Inferior parietal cortex (tissue), 1 donor: ENCODE results near the gene DCUN1D2.

Source experiments
- DNase-seq: peaks from one replicate; pipeline ENCODE4 v3.0.0-alpha.2; 2016; ENCODE audit errors: extremely low spot score

Gene DCUN1D2

GRCh38 chr13:113423520-113424163, 66.9 kb downstream of the DCUN1D2 start:
- DNase-seq: no peak

GRCh38 chr13:113422807-113423519, 67.5 kb downstream of the DCUN1D2 start:
- no peak for DNase-seq

DNA sequence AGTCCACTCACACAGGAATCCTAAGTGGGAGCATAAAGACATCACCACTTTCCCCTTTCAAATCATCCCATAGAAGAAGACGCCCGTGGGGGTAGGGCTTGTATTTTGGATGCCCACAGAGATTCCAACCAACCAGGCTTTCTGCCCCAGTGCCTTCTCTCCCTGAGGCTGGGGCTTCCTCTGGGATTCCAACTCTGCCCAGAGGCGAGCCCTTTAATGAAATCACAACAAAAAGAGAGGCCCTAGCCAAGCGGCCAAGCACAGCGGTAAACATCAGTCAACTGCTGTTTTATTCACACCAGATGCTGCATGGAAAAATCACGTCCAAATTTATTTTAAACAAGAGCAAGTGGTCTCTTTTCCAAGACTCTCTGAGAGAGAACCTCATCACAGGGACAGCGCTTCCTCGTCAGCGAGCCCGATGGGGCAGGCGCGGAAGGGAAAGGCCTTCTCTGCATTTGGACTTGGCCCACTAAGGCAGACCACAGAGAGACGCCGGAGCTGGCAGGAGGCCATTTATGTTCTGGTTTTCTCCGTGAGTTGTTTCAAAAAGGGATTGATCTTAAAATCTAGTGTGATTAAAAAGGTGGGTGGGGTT, 68.7 kb downstream of the DCUN1D2 start:
- DNase-seq: no peak

- DNase-seq: no peak
Measured at GRCh38 chr13:113420833-113421600, 69.5 kb downstream of the DCUN1D2 start.

DNA sequence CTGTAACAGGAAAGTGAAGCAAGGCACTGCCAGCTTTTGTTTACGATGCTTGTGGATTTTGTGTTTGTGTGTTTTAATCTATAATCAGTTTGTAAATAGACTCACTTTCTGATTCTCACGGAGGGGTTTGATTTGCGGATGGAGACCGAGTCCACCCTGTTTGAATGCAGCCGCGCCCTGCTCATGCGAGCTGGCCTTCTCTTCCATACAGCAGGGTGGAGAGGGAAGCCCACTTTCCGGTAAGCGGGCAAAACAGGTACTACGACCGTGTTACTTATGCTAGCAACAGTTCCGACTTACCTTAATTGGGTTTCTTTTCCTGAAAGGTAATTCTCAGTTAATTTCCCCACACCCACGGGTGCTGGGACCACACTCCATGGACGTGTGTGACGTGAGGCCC, 70.3 kb downstream of the DCUN1D2 start:
- DNase-seq: no peak

GRCh38 chr13:113419531-113420193, 70.8 kb downstream of the DCUN1D2 start:
- no peak for DNase-seq

DNA sequence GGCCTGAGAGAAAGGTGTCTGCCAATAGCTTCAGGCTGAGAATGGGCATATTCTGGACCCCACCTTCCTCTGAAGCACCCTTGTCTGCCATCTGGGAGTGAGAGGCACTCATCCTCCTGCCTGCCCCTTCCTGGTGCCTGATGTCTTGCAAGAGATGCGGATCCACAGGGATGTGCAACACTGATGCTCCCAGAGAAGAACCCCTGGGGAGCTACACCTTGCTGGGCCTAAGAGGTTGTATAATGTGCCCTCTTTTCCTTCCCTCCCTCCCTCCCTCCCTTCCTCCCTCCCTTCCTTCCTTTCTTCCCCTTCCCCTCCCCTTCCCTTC, 71.8 kb downstream of the DCUN1D2 start:
- no peak for DNase-seq

DNA sequence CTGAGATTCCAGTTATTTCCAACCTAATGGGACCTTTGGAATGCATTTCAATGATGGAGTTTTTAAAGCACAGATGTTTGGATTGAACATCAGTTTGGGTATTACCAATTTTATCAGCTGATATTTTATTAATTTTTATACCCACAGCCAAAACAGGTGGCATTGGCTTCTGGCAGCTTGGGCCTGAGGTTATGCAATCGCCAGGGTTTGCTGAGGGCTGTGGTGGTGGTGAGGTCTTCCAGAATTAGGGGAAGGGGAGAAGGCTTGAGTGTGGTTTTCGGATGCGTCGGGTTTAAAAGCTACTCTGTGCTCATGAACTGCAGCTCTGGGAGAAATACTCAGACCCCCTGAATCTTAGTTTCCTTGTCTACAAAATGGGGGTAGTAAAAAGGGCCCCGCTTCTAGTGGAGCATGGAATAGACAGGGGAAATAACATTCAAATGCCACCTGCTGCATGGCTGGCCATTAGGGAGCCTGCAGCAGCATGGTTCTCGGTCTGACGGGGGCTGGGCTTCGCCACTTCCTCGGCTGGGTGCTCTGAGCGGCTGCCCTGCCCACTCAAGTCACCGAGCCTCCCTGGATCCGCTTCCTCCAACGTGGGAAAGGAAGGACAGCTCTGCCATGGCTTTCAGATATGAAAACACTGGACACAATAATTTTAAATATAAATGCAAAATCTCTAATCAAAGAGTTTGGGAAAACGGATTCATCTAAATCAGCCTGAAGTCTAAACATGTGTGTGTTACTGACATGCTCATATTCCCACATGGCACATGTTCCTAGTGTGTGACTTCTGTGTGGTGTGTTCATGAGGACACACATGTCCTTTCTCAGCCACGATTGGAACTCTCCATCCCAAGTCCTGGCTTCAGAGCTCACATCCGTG, 72.4 kb downstream of the DCUN1D2 start:
- no peak for DNase-seq

DNA sequence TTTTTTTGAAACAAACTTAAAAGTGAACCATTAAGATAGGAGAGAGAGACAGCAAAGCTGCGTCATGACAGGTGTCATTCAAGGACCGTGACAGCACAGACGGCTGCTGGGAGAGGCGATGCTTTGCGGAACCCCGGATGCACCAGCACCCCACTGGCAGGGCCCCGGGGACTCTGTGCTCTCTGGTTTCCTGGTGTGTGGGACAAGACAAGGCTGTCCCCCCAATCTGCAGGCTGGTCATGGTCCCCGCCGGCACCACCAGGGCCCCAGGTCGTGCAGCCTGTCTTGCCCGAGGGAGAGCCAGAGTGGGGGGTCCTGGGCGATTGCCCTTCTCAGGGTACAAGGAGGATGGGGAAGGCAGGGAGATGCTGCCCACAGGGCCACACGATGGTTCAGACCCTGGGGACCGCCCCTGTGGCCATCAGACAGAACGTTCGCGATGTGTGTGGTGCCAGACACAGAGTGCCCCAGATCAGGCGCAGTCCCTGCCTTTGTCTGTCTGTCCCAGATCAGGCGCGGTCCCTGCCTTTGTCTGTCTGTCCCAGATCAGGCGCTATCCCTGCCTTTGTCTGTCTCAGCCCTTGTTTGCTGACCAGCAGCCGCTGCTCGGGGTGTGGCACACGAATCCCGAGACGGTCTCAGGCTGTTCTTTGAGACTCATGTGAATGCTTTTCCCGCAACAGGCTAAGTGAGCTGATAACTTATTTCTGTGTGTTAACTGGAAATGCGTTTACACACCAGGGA, 73.3 kb downstream of the DCUN1D2 start:
- no peak for DNase-seq

GRCh38 chr13:113415825-113416224, 74.7 kb downstream of the DCUN1D2 start:
- DNase-seq: no peak

DNA sequence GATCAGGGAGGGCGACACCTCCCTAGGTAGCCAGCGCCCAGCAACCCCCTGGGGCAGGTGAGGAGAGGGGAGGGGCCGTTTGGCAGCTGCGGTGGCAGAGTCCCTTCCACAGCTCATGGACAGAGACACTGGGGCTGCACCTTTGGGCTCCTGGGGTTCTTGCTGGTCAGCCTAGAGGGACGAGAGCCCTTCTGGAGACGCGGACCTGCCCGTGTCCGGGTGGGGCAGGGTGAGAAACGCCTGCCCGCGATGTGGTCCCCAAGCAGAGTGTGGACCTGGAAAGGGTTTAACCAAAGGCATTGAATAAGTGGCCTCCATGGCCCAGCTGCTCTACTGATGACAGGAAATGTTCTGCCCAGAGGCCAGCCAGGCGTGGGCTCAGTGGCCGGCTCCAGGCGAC, 75.5 kb downstream of the DCUN1D2 start:
- no peak for DNase-seq

DNA sequence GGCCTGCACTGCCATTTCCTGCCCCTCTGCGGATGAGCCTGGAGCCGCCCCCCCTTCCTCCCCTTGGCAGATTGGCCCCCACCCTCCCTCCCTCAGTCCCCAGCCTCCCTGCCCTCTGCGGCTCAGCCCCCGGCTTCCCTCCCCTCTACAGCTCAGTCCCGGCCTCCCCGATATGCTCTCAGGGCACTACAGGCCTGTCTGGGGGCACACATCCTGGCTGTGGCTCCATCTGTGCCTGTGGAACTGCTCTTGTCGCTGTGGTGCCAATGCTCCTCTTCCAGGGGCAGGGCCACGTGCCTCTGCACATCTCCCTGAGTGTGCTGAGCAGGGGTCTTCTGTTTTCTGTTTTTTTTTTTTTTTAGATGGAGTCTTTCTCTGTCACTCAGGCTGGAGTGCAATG, 76.2 kb downstream of the DCUN1D2 start:
- no peak for DNase-seq

GRCh38 chr13:113413898-113414282, 76.6 kb downstream of the DCUN1D2 start:
- DNase-seq: no peak

DNA sequence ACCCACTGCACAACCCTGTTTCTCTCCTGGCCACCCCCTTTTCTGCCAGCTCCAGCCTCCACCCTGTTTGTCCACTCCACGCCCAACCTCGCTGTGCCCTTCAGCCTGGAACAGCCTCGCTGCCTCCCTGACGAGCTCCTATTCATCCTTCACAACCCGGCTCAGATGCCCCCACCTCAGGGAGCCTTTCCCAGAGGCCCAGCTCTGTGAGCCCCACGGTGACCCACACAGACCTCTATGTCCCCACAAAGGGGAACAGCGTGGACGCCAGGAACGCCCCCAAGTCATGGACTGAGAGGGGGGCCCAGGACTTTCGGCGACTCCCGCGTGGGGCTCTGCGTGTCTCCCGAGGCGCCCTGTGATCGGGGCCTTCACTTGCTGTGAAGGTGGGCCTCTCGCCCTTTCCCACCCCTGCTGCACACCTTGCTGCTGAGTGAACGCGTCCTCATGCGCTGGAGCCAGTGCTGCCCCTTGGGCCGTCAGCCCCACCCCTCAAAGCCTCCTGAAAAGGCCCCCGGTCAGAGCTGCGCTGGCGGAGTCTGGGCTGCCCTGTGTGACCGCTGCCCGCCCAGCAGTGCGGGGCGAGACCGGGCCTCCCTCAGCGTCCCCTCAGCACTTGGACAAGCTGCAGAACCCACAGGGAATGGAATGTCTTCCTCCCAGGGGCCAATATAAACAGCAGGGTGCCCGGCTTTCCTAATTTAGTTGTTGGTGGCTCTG, 77.2 kb downstream of the DCUN1D2 start:
- DNase-seq: no peak

GRCh38 chr13:113412440-113412839, 78.1 kb downstream of the DCUN1D2 start:
- DNase-seq: no peak

GRCh38 chr13:113411216-113412023, 79.1 kb downstream of the DCUN1D2 start:
- no peak for DNase-seq

GRCh38 chr13:113410472-113411201, 79.9 kb downstream of the DCUN1D2 start:
- no peak for DNase-seq

GRCh38 chr13:113408562-113408961, 81.9 kb downstream of the DCUN1D2 start:
- DNase-seq: no peak
